Measurements from ENCODE around the gene CLIP1.

CLIP1 gene

GRCh38 chr12:122238861-122239260, 183.6 kb downstream of the CLIP1 start:
- no peak for DNase-seq

DNA sequence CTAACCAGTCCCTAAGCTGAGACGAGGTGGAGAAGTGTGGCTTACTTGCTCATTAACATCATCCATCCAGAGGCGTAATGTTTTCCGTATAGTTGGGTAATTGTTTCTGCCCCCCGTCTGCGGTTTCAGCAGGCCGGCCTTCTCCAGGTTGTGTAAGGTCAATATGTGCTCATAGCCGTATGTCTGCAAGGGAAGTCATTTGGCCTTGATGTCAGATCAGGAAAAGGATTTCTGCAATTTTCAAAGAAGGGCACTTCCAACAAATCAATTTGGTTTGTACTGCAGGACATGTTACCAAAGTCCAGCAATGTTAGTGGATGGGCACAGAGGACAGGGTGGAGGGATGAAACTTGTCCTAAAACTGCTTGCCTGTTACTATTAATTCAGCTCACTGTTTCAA, 186.7 kb downstream of the CLIP1 start:
- DNase-seq = no peak

DNA sequence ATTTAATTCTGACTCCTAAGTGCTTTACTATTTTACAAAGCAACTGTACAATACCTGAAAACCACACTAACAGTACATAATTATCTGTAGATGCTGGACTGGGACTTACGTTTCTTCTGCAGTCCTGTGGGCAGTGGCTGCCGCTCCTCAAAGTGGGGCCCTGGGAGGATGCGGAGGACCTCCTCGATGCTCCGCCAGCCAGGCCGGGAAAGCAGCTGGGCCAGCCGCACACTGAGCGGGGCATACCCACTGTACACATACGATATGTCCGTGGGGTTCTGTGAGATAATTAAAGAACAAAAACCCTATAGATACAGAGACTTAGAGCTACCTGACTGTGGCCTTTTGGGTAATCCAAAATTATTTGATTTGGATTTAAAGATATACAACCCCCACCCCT, 189.8 kb downstream of the CLIP1 start:
- no peak for DNase-seq

DNA sequence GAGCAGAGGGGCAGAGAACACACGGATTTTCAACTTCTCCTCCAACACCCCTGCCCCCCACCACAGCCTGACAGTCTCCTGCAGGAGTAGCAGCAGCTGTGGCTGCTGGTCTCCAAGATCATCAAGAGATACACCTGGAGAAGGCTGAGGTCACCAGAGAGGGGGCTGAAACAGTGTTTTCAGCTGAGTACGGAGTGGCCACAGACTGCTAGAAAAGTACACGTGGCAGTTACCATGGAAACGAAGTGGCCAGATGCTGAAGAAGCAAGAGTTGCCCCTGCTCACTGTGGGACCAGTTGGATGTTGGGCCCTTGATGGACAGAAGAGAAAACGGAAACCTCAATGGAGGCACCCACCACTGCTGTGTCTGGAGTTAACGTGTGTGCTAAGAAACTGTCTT, 191.7 kb downstream of the CLIP1 start:
- no peak for DNase-seq

GRCh38 chr12:122228092-122228491, 194.4 kb downstream of the CLIP1 start:
- DNase-seq = no peak

GRCh38 chr12:122227341-122227740, 195.1 kb downstream of the CLIP1 start:
- no peak for DNase-seq

DNA sequence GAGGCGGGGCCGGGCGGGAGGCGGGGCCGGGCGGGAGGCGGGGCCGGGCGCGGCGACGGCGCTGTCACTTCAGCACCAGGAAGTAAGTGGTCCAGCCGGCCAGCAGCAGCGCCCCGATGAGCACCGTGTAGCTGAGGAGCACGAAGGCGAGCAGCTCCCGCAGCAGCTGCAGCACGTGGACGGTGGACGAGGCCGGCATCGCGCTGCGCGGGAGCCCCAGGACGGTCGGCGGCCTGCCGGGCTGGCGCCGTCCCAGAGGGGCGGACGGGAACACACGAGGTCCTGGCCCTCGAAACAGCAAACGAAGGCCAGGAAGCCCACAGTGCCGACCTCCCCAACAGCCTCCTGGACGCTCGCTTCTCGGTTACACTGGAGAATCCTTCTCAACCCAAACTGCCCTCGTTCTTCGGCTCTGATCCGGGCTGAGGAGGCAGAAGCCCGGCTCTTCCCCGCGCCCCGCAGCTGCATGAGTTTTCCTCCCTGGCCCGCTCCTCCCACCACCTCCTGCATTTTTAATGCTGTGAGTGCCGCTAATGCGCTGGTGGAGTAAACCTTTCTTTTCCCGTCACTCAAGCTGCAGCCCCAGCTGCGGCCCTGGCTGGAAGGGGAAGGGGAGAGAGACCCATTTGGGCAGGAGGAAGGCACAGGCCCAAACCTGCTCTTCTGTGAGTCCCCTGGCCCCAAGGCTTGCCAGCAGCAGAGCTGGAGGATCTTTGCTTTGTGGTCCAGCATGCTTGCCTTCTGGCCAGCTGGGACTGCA, 195.9 kb downstream of the CLIP1 start:
- no peak for DNase-seq

DNA sequence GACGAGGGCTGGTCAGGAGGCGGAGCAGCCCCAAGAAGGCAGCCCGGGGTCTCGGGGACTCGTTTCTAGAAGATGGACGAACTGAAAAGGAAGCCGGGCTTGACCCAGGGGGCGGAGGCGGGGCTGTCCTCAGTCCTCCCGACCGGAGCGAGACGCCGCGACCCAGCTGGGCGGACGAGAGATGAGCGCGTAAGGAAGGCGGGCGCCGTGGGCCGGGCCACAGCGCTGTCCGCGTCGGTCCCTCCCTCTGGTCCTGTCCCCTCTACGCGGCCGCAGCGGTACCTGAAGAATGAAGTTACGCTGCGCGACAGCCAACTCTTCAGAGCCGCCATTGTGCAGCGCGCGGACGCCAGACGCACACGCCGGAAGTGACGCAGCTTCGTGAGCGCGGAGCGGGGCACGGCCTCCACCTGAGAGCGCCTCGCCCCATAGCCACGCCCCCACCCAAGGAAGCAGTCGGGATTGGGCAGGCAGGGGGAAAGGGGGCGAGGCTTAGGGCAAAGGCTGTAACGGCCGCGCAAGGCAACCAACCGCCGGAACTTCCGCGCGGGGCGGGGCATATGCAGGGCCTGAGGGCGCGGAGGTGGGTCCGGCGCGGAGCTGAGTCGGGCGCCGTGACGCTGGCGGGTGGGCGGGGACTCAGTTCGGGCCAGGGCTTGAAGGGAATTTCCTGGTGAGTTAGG, 196.6 kb downstream of the CLIP1 start, which contains the start of gene DIABLO:
TSS of gene DIABLO (minus strand) at position 370 of the 683 bp plus-strand sequence. CDS start at position 332, 38 bp downstream.
- peak; percentile 98 for DNase-seq
